ENCODE measurements around the gene RPS21.
A peak's percentile ranks its signal among the peaks of the same experiment; 100 is the strongest.

RPS21 gene

DNA sequence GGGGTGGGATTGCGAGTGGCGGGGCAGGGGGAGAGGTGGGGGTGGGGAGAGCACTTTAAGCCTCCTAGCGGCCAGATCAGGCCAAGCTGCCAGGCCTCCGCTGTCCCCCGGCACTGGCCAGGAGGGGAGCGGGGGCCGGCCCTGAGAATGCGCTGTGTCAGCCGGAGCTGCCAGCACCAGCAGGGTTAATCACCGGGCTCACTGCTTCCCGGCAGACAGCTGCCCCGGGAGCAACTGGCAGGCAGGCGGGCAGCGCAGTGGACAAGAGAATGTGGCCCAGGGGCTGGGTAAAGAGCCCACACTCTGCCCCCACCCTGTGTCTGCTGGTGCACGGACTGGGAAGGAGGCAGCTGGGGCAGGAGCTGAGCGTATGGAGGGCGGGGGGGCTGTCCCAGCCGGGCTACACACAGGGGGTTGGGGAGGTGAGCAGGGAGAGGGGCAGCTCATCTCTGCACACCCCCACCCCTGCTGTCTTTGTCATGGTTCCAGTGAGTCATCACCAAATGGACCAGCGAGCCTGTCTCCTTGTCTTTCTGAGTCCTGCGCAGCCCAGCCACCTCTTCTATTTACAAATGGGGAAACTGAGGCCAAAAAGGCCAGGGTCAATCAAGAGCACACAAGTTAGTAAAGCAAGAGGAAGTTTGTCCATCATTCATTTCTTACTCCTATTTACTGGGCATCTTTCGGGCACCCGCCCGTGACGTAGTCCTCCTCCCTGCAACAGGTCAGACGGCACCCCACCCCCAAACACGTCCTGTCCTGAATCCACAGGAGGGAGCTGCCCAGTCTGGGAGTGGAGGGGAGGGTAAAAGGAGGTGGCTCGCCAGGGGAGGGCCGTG, 17.7 kb upstream of the RPS21 start:
- peak; percentile 40; the same call in 1 of the 2 replicates for TF ChIP-seq CTCF (IDR thresholded peaks at IDR 0.05)

DNA sequence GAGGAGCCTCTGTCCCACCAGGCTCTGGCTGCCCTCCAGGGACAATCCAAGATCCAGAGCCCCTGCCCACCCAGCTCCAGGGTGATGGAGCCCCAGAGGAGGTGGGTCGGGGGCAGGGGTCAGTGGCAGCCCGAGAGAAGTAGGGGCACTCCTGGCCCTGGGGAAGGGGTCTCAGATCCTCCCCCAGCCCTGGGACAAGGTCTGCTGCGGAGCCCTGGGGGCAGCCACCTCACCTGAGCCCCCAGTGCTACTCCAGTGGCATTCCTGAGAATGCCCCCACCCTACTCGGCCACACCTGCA, 17.1 kb upstream of the RPS21 start:
- TF ChIP-seq CTCF (IDR thresholded peaks at IDR 0.05) = no peak

DNA sequence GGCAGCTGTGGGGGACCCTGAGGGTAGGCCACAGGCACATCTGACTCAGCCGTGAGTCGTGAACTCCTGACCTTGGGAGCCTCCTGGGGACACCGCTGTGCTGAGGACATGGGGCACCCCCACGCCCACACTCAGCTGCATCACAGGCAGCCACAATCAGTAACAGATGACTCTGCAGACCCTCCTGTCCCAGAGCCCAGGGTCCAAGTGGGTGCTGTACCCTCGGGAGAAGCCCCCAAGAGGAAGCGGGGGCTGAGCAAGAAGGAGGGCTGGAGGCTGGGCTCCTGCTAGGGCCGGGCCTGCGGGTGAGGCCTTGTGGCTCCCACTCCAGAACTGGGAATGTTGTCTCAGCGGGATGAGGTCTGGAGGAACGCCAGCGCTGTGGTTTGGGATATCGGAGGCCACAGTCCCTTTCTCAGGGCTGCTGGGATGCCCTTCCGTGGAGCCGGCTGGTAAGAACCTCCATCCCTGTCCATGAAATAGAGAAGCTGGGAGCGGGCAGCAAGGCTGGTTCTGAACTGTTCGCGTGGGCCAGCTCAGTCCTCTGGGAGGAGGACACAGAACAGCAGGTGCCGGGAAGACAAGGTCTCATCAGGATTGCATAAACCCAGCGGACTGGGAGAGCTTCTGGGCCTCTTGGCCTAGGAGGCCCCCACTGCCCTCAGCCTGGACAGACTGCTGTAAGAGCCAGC, 16.6 kb upstream of the RPS21 start:
- no peak for TF ChIP-seq CTCF (IDR thresholded peaks at IDR 0.05)

DNA sequence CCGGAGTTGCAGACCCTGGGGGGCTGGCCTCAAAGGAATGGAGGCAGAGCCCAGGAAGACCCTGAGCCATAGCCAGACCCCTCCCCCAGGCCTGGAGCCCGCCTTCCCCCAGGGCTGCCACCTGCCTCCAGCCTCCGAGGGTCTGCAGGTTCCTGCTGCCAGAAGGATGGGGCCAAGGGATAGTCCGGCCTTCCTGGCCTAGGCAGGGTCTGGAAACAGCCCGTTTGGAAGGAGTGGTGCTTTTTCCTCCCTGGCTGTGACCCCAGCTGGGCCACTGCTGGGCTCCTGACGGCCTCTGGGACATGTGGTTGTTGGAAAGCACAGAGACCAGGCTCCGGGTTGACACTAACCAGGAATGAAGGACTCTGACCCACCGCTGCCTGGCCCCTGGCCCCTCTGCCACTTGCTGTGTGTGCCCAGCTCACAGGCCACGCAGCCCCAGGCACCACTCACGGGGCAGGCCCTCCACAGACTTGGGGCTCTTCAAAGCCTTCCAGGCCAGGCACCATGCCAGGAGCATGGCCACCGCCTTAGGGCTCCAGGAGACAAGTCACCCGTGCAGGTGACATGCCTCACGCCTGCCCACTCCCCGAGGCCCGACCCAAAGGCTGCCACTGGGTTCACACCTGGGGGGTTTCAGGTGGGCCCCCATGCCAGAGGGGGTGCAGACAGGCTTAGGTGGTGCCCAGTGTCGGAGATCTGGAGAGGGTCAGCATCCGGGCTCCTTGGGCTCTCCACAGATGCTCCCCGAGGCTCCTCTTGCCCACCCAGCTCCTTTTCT, 15.9 kb upstream of the RPS21 start:
- TF ChIP-seq CTCF (IDR thresholded peaks at IDR 0.05) = no peak

DNA sequence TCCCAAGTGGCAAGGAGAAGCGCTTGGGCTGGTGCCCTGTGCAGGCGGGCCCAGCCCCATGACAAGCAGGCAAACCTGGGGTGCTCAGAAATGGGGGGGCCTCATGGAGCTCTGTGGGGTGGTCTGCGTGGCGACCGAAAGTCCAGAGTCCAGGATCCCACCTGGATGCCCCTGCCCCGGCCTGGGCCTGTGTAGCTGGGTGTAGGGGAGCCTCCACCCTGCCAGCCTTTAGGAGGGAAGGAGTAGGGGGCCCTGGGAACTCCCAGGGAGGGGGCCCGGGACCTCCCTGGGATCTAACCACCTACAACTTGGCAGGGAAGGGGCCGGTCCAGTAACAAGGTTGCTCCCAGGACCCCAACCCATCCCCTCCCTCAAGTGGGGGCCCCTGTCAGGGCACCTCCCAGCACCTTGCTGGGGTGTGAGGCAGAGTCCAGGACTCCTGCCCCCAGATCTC, 15.3 kb upstream of the RPS21 start:
- TF ChIP-seq CTCF (IDR thresholded peaks at IDR 0.05) = no peak

- TF ChIP-seq CTCF (IDR thresholded peaks at IDR 0.05) = no peak
Measured at GRCh38 chr20:62372042-62372993, 14.6 kb upstream of the RPS21 start.
